H1 (cell line): ENCODE results near the gene FNDC11. TPM values are rescaled to one million over a fixed set of nuclear protein-coding genes. Genes with fewer than 3 reads are reported as not detected.

Experiments used
- EP300 ChIP-seq, 2 experiments: IDR thresholded peaks; 1 replicate in 1 of 2; 2 replicates in 1 of 2; pipeline ENCODE4 v1.6.1; 2011 to 2012; ENCODE audit warnings: low read depth in 2 of 2, low read length in 2 of 2, mild to moderate bottlenecking in 2 of 2, borderline replicate concordance in 1 of 2, inconsistent platforms in 1 of 2, moderate library complexity in 1 of 2
- SAP30 ChIP-seq: fragments of 300-600 bp; sonication (generic); IDR thresholded peaks from 2 replicates; pipeline ENCODE4 v1.7.1; 2012; ENCODE audit warnings: low read length, moderate library complexity, mild to moderate bottlenecking, inconsistent platforms; ENCODE audit not compliant: insufficient read depth, insufficient replicate concordance
- polyA plus RNA-seq, 7 experiments: library from polyadenylated mRNA; depleted of rRNA in 3 of 7; stranded (reverse) in 5 of 7; unstranded in 2 of 7; fragments of >200 nt in 5 of 7; fragments of 200-250 nt in 2 of 7; gene quantifications; 1 replicate in 5 of 7; 2 replicates in 1 of 7; 4 replicates in 1 of 7; pipeline versions ENCODE4 v1.2.1 to v1.2.3, GENCODE V29; 2011 to 2013; ENCODE audit warnings: missing spikeins in 2 of 7, mixed read lengths in 2 of 7
- total RNA-seq: library from RNA; stranded (reverse); fragmentation: NEBNext Ultra II Directional; extraction: Animal tissue kit (Norgen Biotek cat#: 25700); gene quantifications from 2 replicates; pipeline ENCODE4 v1.2.1, GENCODE V29; 2021
- TF ChIP-seq, protein P1 (sequence below): IDR thresholded peaks from 2 replicates; pipeline ENCODE4 v1.6.1; 2011; ENCODE audit warnings: low read length, improper control_type of control experiment

The FNDC11 gene
- total and polyA plus RNA-seq, 2 of the 8 experiments (the other 6 are each of a cell fraction or from before 2014, with no cell fraction given), result 2.6 to 8.8 TPM

DNA sequence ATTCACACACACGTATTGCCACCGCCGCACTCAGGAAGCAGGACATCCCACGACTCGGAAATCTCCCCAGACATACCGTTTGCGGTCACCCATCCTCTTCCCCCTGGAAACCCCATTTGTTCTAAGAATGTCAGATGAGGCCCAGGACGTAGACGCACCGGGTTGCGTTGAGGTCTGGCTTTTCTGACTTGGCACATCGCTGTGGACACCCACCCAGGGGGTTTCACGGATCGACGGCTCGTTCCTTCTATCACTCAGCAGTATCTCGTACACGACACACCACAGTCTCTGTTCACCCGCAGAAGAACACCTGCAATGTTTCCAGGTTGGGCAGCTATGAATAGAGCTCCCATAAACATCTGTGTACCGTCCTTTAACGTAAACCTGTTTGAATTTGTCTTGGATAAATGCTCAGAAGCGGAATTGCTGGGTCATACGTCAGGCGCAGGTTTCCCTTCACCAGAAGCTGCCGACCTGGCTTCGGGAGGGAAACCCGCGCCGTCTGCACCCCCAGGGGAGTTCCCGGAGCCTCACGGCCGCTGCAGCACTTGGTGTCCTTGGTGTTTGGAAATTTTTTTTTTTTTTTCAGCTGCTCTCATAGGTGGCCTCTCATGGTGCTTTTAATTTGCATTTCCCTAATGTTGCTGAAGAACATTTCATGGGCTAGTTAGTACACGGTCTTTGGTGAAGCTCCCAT is 45.7 kb upstream of the FNDC11 start (continued):
- TF ChIP-seq SAP30 (no peak), EP300 (IDR thresholded peaks at IDR 0.05; ENCODE audit: borderline replicate concordance in 1 of 2, low read depth in 2 of 2, low read length in 2 of 2) (no peak)
- TF ChIP-seq, protein P1, sequence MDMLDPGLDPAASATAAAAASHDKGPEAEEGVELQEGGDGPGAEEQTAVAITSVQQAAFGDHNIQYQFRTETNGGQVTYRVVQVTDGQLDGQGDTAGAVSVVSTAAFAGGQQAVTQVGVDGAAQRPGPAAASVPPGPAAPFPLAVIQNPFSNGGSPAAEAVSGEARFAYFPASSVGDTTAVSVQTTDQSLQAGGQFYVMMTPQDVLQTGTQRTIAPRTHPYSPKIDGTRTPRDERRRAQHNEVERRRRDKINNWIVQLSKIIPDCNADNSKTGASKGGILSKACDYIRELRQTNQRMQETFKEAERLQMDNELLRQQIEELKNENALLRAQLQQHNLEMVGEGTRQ, result no peak
